Measurements from ENCODE around the gene TUNAR.

DNA sequence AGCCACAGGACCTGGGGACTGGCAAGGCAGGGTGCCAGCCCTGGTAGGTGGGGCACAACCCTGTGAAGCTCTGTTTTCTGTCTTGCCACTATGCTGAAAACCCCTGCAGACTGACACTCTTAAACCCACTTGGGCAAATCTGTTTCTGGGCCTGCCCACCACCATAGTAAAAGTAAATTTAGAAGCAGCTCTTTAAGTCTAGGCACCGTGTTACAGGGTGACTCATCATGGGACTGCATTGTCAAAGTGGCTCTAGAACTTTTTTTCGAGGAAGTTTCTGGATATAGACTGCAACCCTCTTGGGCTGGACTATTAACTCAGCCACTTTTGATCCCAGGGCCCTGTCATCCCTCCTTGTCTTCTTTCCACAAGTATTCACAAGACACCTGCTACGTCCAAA lies 7.7 kb downstream of the TUNAR start:
- TF ChIP-seq CTCF (conservative IDR thresholded peaks at IDR 0.05; ENCODE audit: low read length) (no peak), EZH2phosphoT487 (IDR thresholded peaks at IDR 0.05; ENCODE audit: borderline replicate concordance, low read depth, low read length) (no peak)

Measured in OCI-LY7 (cell line).